Measurements from ENCODE around the gene ZYX. TPM values are rescaled to one million over a fixed set of nuclear protein-coding genes. Genes with fewer than 3 reads are reported as not detected.

Gene ZYX
- total RNA-seq, 4 donors from 2014 or later: 26.9 to 79.9 (median 56.7) TPM

- no peak for TF ChIP-seq CTCF (IDR thresholded peaks at IDR 0.05; ENCODE audit: low read depth)
Observed at GRCh38 chr7:143435266-143435665, 54.1 kb downstream of the ZYX start.

- no peak for TF ChIP-seq CTCF (IDR thresholded peaks at IDR 0.05; ENCODE audit: low read depth)
Observed at GRCh38 chr7:143436325-143436946, 55.3 kb downstream of the ZYX start.

GRCh38 chr7:143437578-143437977 is 56.4 kb downstream of the ZYX start:
- no peak for TF ChIP-seq CTCF (IDR thresholded peaks at IDR 0.05; ENCODE audit: low read depth)

- no peak for TF ChIP-seq CTCF (IDR thresholded peaks at IDR 0.05; ENCODE audit: low read depth)
Observed at GRCh38 chr7:143439866-143440265, 58.7 kb downstream of the ZYX start.

Small RNA genes within 50 kb of the gene (small RNA-seq; reads per million reads assigned to genes)
- gene MIR6892: 0.73 reads per million

Other genes starting within 250 kb of the ZYX start
- gene PIP, start 249.3 kb upstream of the ZYX start, total RNA-seq: not detected
- not detected for gene TAS2R39, start 197.9 kb upstream of the ZYX start, total RNA-seq
- gene TAS2R40, start 159.3 kb upstream of the ZYX start, total RNA-seq: not detected
- 100 to 1,000 TPM; 179 to 264 (median 208) TPM for gene GSTK1, start 117.9 kb upstream of the ZYX start, total RNA-seq
- gene TMEM139, start 96.4 kb upstream of the ZYX start, total RNA-seq: 10 to 100 TPM in 1 of 4 donors, under 1 TPM in 1, not detected in 2; 0.66 to 11.9 TPM
- gene CASP2, start 93.0 kb upstream of the ZYX start, total RNA-seq: 10 to 100 TPM; 15.6 to 25.3 (median 17.6) TPM
- under 1 TPM in 1 of 4 donors, not detected in 3; 0.38 TPM for gene CLCN1, start 65.2 kb upstream of the ZYX start, total RNA-seq
- 1 to 10 TPM in 1 of 4 donors, under 1 TPM in 2, not detected in 1; 0.19 to 2.4 (median 0.22) TPM for gene FAM131B, start 18.6 kb upstream of the ZYX start, total RNA-seq
- gene EPHA1, start 27.5 kb downstream of the ZYX start, total RNA-seq: under 1 TPM in 1 of 4 donors, not detected in 3; 0.94 TPM
- gene TAS2R60, start 62.1 kb downstream of the ZYX start, total RNA-seq: under 1 TPM in 1 of 4 donors, not detected in 3; 0.82 TPM
- gene TAS2R41, start 96.5 kb downstream of the ZYX start, total RNA-seq: not detected
- gene CTAGE15, start 190.5 kb downstream of the ZYX start, total RNA-seq: 1 to 10 TPM in 2 of 4 donors, not detected in 2; 1.3 to 1.5 TPM
- 1 to 10 TPM in 3 of 4 donors, under 1 TPM in 1; 0.98 to 4.0 (median 2.4) TPM for gene TCAF2, start 239.6 kb downstream of the ZYX start, total RNA-seq